Measurements from ENCODE around the gene CDH4.

The CDH4 gene

GRCh38 chr20:61861054-61861841 lies 609.2 kb downstream of the CDH4 start:
- DNase-seq: no peak

DNA sequence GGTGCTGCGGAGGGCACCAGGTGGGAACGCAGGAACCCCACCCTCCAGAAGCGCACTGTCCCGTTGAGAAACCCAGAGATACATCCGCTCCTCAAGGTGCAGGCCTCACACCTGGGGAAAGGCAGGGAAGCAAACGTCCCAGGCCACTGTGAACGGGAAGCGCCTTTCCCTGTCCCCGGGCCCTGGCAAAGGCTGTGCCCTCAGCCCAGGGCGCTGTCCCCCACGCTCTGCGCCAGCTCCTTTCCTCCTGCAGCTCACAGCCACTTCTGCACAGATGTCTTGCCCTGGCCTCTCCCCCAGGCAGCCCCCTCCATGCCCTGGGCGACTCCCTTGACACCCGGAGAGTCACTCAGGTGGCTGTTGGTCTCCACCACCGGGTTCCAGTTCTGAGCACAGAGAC lies 609.8 kb downstream of the CDH4 start:
- no peak for DNase-seq

DNA sequence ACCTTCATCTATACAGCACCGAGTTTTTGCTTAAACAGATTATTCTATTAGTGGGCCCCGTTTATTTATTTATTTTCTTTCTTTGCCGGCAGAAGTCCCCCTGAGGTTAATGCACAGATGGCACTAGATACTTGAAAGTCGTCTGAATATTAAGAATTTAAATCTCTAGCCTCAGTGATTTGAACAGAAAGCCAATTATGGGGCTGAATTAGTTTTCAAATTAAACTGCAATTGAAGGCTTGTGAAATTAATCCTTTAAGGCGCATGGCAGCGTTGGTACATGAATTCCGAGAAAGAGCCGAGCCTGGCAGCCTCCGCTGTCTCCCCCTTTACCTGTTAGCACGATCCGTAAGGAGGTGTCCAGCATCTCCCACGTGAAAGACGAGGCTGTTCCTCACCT lies 610.8 kb downstream of the CDH4 start:
- no peak for DNase-seq

GRCh38 chr20:61864481-61864880 lies 612.4 kb downstream of the CDH4 start:
- DNase-seq: no peak

DNA sequence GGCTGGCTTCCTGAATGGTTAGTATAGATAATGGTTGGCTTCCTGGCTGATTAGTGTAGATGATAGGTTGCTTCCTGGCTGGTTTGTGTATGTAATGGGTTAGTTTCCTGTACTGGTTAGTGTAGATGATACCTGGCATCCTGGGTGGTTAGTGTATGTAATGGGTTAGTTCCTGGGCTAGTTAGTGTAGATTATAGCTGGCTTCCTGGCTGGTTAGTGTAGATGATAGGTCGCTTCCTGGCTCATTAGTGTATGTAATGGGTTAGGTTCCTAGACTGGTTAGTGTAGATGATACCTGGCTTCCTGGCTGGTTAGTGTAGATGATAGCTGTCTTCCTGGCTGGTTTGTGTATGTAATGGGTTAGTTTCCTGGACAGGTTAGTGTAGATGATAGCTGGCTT lies 613.3 kb downstream of the CDH4 start:
- DNase-seq: no peak

- no peak for DNase-seq
Measured at GRCh38 chr20:61866165-61866564, 614.1 kb downstream of the CDH4 start.

DNA sequence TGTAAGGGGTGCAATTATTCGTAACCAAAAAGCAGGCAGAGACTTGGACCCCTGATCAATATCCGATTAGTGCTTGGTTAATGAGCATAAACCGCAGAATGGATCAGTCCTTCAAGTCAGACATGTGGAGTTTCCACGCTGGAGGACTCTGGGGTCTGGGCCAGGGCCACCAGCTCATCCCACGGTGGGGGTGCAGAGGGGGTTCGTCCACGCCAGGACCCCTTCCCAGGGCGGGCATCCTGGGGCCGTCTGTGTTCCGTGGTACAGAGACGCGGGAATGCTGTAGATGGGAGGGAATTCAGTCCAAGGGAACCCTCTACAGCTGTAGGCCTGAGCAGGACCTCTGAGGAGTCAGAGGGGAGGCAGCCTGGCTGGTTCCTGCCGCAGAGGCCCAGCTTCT lies 615.9 kb downstream of the CDH4 start:
- no peak for DNase-seq

GRCh38 chr20:61868466-61869090 lies 616.5 kb downstream of the CDH4 start:
- DNase-seq: no peak

DNA sequence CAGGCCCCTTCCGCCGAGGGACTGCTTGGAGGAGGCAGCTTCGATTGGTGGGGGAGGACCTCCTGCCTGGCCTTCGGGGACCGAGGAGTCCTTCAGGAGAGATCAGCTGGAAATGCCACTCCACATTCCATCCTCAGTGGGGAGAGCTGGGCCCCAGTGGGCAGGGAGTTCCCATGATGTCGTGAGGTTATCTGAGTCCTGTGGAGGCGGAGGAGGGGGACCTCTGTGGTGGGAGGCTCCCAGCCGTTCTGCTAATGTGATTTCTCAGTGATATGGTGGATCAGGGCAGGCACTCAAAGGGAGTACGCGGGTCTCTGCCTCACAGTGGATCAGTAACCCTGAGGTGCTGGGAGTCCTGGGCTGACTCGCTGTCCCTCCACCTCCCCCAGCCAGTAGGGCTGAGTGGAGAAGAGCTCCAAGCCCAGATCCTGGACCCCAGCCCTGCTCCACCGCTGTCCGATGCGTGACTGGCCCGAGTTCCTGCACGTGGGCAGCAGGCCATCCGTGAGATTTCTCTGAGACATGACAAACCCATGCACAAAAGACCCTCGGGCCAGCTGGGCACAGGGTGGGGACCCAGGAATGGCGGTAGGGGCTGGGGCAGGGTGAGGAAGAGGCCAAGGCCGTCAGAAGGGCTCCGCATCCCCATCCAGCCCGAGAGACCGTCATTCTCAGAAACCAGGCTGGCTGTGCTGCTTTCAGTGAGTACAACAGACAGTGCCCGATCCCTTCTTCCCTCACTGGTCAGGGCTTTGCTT lies 617.9 kb downstream of the CDH4 start:
- DNase-seq: no peak

DNA sequence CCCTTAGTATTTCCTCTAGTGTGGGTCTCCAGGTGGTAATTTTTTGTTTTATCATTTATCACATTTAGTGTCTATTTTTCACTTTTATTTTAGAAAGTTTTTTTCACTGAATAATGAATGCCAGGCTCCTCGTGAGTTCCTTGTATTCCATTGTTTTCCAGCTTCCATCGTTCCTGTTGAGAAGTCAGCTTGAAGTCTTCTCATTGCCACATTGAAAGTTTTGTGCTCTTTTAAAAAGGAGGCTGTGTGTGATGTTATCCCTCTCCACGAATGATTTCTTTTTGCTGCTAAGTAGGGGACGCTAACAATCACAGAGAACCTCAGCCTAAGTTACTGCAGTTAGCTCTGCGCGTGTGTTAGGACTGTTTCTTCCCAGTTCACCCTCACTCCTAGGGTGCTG lies 619.1 kb downstream of the CDH4 start:
- DNase-seq: no peak

- no peak for DNase-seq
Measured at GRCh38 chr20:61871913-61872312, 619.9 kb downstream of the CDH4 start.

DNA sequence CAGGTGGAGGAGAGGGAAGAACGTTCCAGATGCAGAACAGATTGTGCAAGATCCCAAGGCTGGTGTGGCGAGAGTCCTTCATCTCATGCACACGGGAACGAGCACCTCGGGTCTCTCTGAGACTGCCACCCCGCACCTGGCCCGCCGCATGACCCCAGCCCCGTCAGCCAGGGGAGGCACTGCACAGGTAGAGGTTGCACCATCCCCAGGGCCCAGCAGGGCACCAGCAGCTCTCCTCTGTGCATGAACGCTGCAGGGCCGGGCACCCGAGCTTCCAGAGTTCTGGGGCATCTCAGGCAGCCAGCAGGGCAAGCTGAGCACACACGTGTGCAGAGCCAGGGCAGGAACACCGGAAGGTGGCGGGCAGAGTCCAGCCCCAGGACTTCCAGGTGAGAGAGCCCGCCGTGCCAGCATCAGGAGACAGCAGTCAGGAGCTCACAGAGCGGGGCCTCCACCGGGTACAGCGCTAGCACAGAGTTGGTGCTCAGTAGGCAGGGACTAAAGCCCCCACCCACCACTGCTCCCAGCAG lies 620.4 kb downstream of the CDH4 start:
- DNase-seq: no peak

GRCh38 chr20:61873651-61874420 lies 621.8 kb downstream of the CDH4 start:
- DNase-seq: no peak

DNA sequence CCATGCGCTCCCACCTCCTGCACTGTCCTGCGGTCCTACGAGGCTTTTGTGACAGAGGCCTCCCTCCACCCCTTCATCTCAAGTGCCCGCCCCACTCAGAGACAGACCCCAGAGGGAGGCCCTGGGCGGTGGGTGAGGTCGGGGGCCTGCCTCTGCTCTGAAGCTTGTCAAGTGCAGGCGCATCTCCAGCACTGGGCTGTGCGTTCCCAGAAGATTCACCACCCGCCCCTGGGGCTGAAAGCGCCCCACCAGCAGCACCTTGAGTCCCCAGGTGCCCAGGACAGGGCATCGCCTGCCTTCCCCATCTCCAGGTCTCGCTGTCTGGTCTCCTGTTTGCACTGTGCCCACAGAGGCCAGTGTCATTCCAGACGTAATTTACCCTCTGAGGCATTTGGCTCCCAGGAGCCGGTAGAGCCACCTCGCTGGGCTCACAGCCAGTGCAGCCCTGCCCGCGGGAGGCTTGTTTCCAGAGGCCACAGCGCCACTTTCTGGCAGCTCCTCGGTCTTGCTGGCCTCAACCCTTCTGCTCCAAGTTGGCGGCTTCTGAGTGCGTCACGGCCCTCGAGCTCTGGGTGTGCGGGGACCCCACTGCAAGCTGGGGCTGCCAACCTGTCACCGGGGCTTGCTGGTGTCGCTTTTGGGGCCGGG lies 622.5 kb downstream of the CDH4 start:
- DNase-seq: no peak

DNA sequence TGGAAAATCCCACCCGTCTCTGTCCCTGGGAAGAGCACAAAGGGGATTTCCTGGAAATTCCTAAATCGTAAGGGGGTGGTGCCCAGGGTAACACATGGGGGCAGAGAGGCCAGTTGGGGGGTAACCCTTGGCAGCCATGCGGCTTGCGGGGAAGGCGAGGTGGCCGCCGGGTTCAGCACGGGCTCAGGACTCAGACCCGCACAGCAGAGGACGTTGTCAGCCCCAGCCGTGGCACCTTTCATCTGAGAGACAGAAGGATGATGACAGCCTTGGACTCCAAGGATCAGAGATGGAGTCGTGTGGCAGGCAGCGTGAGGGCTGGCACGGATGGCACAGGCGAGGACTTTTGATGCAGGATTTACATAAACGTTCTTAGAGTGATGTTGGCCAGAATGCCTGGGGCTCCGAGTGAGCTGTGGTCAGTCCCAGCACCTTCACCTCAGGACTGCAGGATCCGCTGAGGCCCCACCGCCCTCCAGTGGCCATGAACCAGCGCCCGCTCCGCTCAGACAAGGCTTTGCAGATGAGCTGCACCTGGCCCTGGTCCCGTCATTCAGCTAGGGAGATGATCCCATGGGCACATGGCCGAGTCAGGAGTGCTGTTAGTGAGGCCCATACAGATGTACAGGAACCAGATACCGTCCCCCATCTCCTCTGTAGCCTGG lies 623.3 kb downstream of the CDH4 start:
- DNase-seq: no peak

GRCh38 chr20:61875996-61876395 lies 623.9 kb downstream of the CDH4 start:
- no peak for DNase-seq

GRCh38 chr20:61876952-61877728 lies 625.1 kb downstream of the CDH4 start:
- DNase-seq: no peak

DNA sequence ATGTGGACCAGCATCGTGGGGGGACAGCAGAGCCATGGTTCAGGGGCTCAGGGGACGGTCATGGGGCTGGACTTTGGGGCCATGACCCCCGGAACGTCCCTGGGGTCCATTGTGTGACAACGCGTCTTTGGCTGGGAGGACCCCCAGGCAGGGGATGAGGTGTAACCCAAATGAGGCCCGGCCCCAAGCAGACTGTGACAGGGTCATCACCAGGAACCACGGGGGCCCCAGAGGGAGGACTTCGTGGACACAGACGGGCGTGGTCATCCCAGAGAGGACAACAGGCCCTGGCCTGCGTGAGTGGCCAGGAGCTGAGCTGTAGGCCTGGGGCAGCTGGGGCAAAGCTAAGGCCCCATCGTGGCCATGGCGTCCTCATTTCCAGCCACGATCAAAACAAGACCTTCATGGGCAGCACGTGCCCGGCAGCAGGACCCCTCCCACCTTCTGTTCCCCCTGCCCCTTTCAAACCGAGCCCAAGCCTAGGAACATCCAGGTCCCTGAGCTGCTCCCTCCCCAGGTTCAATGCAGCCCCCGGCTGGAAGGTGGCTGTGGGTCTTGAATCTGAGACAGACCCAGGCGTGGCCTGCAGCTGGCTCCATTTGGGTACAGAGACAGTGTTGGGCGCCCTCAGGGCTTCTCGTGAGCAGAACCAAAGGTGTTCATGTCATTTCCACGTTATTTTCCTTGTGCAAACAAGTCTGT lies 625.9 kb downstream of the CDH4 start:
- DNase-seq: no peak

GRCh38 chr20:61878478-61879302 lies 626.6 kb downstream of the CDH4 start:
- no peak for DNase-seq

DNA sequence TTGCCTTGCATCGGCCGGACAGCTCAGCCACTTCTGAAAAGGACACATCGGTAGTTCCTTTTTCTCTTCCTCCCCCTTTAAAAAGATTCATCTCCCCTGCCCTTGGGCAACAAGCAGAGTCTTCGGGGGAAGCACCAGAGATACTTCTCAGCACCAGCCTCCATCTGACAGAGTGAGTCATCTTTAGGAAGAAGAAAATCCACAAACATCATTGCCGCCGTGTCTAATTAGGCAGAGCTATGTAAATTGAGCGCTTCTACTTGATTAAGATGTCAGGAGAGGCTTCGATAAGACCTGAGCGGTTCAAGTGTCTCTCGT lies 627.2 kb downstream of the CDH4 start:
- no peak for DNase-seq

All from CD4-positive, alpha-beta T cell treated with Interleukin-21 for 1 hour (primary cell).